ENCODE data around the gene LNX1.
"Not testable (repeated sequence)": the region's sequence is repeated elsewhere in the genome, so short reads cannot be mapped to it uniquely, and the experiment has no call there.

Gene LNX1

GRCh38 chr4:53479736-53480525 lies 111.4 kb downstream of the LNX1 start:
- 88 to 96% methylated on average over 4 of the region's 5 CpGs for WGBS, 2 experiments
- H3K27ac ChIP-seq (ENCODE audit: insufficient read depth, low read depth, low read length, poor library complexity, severe bottlenecking), result no peak overlapping the region

GRCh38 chr4:53478671-53479456 lies 112.4 kb downstream of the LNX1 start:
- Histone ChIP-seq H3K27me3 (ENCODE audit: control insufficient read depth, insufficient read depth, low read length, poor library complexity, severe bottlenecking) (no peaks in the 10 kb centered on the region), H3K9me3 (ENCODE audit: control insufficient read depth, low read length) (no peaks in the 10 kb centered on the region), H3K27ac (ENCODE audit: insufficient read depth, low read depth, low read length, poor library complexity, severe bottlenecking) (no peak overlapping the region), H3K4me1 (ENCODE audit: control insufficient read depth, insufficient read depth, low read length) (peaks cover 7% of the 10 kb centered on the region), H3K36me3 (ENCODE audit: control insufficient read depth, insufficient read depth, low read length) (no peaks in the 10 kb centered on the region), H3K4me3 (ENCODE audit: insufficient read depth, low read depth, low read length) (no peak overlapping the region)
- 92 to 94% methylated on average over 3 of the region's 4 CpGs for WGBS, 2 experiments

More at GRCh38 chr4:53479736-53480525, 111.4 kb downstream of the LNX1 start:
- Histone ChIP-seq H3K4me1 (ENCODE audit: control insufficient read depth, insufficient read depth, low read length) (peaks cover 7% of the 10 kb centered on the region), H3K36me3 (ENCODE audit: control insufficient read depth, insufficient read depth, low read length) (no peaks in the 10 kb centered on the region), H3K27me3 (ENCODE audit: control insufficient read depth, insufficient read depth, low read length, poor library complexity, severe bottlenecking) (no peaks in the 10 kb centered on the region), H3K9me3 (ENCODE audit: control insufficient read depth, low read length) (no peaks in the 10 kb centered on the region), H3K4me3 (ENCODE audit: insufficient read depth, low read depth, low read length) (no peak overlapping the region)

GRCh38 chr4:53477636-53478035 lies 113.7 kb downstream of the LNX1 start:
- Histone ChIP-seq H3K27ac (ENCODE audit: insufficient read depth, low read depth, low read length, poor library complexity, severe bottlenecking) (no peak overlapping the region), H3K9me3 (ENCODE audit: control insufficient read depth, low read length) (no peaks in the 10 kb centered on the region), H3K27me3 (ENCODE audit: control insufficient read depth, insufficient read depth, low read length, poor library complexity, severe bottlenecking) (no peaks in the 10 kb centered on the region), H3K4me3 (ENCODE audit: insufficient read depth, low read depth, low read length) (no peak overlapping the region), H3K36me3 (ENCODE audit: control insufficient read depth, insufficient read depth, low read length) (no peaks in the 10 kb centered on the region), H3K4me1 (ENCODE audit: control insufficient read depth, insufficient read depth, low read length) (peaks cover 7% of the 10 kb centered on the region)
- WGBS, 2 experiments, result 68 to 69% methylated on average over 1 of the region's 1 CpG

GRCh38 chr4:53477038-53477565 lies 114.2 kb downstream of the LNX1 start:
- Histone ChIP-seq H3K9me3 (ENCODE audit: control insufficient read depth, low read length) (no peaks in the 10 kb centered on the region), H3K27ac (ENCODE audit: insufficient read depth, low read depth, low read length, poor library complexity, severe bottlenecking) (no peak overlapping the region), H3K36me3 (ENCODE audit: control insufficient read depth, insufficient read depth, low read length) (no peaks in the 10 kb centered on the region), H3K4me1 (ENCODE audit: control insufficient read depth, insufficient read depth, low read length) (peaks cover 7% of the 10 kb centered on the region), H3K27me3 (ENCODE audit: control insufficient read depth, insufficient read depth, low read length, poor library complexity, severe bottlenecking) (no peaks in the 10 kb centered on the region), H3K4me3 (ENCODE audit: insufficient read depth, low read depth, low read length) (no peak overlapping the region)
- WGBS, 2 experiments, result 46 to 48% methylated on average over 4 of the region's 5 CpGs

GRCh38 chr4:53476232-53477037 lies 114.9 kb downstream of the LNX1 start:
- no peaks in the 10 kb centered on the region for H3K36me3 ChIP-seq (ENCODE audit: control insufficient read depth, insufficient read depth, low read length)
- H3K27ac ChIP-seq (ENCODE audit: insufficient read depth, low read depth, low read length, poor library complexity, severe bottlenecking), result no peak overlapping the region
- 84 to 86% methylated on average over 10 of the region's 10 CpGs for WGBS, 2 experiments
- H3K9me3 ChIP-seq (ENCODE audit: control insufficient read depth, low read length), result no peaks in the 10 kb centered on the region
- H3K4me1 ChIP-seq (ENCODE audit: control insufficient read depth, insufficient read depth, low read length), result peaks cover 7% of the 10 kb centered on the region
- H3K27me3 ChIP-seq (ENCODE audit: control insufficient read depth, insufficient read depth, low read length, poor library complexity, severe bottlenecking), result no peaks in the 10 kb centered on the region
- H3K4me3 ChIP-seq (ENCODE audit: insufficient read depth, low read depth, low read length), result no peak overlapping the region

GRCh38 chr4:53466576-53466975 lies 124.7 kb downstream of the LNX1 start:
- not testable (repeated sequence) for H3K4me1 ChIP-seq (ENCODE audit: control insufficient read depth, insufficient read depth, low read length); H3K4me3 ChIP-seq (ENCODE audit: insufficient read depth, low read depth, low read length); H3K27ac ChIP-seq (ENCODE audit: insufficient read depth, low read depth, low read length, poor library complexity, severe bottlenecking); H3K9me3 ChIP-seq (ENCODE audit: control insufficient read depth, low read length); H3K27me3 ChIP-seq (ENCODE audit: control insufficient read depth, insufficient read depth, low read length, poor library complexity, severe bottlenecking); H3K36me3 ChIP-seq (ENCODE audit: control insufficient read depth, insufficient read depth, low read length)
- WGBS, 2 experiments, result 95% methylated on average over 6 of the region's 6 CpGs

- Histone ChIP-seq H3K4me3 (ENCODE audit: insufficient read depth, low read depth, low read length) (no peak overlapping the region), H3K27me3 (ENCODE audit: control insufficient read depth, insufficient read depth, low read length, poor library complexity, severe bottlenecking) (no peaks in the 10 kb centered on the region), H3K9me3 (ENCODE audit: control insufficient read depth, low read length) (no peaks in the 10 kb centered on the region), H3K4me1 (ENCODE audit: control insufficient read depth, insufficient read depth, low read length) (no peaks in the 10 kb centered on the region), H3K27ac (ENCODE audit: insufficient read depth, low read depth, low read length, poor library complexity, severe bottlenecking) (no peak overlapping the region), H3K36me3 (ENCODE audit: control insufficient read depth, insufficient read depth, low read length) (no peaks in the 10 kb centered on the region)
Measured at GRCh38 chr4:53465891-53466290, 125.4 kb downstream of the LNX1 start.

- WGBS, 2 experiments, result 94 to 97% methylated on average over 1 of the region's 2 CpGs
Measured at GRCh38 chr4:53465281-53465680, 126.0 kb downstream of the LNX1 start.

GRCh38 chr4:53463340-53463739 lies 127.9 kb downstream of the LNX1 start:
- Histone ChIP-seq H3K36me3 (ENCODE audit: control insufficient read depth, insufficient read depth, low read length) (peaks cover 5% of the 10 kb centered on the region), H3K27me3 (ENCODE audit: control insufficient read depth, insufficient read depth, low read length, poor library complexity, severe bottlenecking) (no peaks in the 10 kb centered on the region), H3K4me3 (ENCODE audit: insufficient read depth, low read depth, low read length) (no peak overlapping the region), H3K9me3 (ENCODE audit: control insufficient read depth, low read length) (no peaks in the 10 kb centered on the region), H3K4me1 (ENCODE audit: control insufficient read depth, insufficient read depth, low read length) (no peaks in the 10 kb centered on the region), H3K27ac (ENCODE audit: insufficient read depth, low read depth, low read length, poor library complexity, severe bottlenecking) (no peak overlapping the region)
- 97% methylated on average over 5 of the region's 5 CpGs for WGBS, 2 experiments

More at GRCh38 chr4:53465281-53465680, 126.0 kb downstream of the LNX1 start:
- no peaks in the 10 kb centered on the region for H3K4me1 ChIP-seq (ENCODE audit: control insufficient read depth, insufficient read depth, low read length)
- no peak overlapping the region for H3K27ac ChIP-seq (ENCODE audit: insufficient read depth, low read depth, low read length, poor library complexity, severe bottlenecking)
- H3K4me3 ChIP-seq (ENCODE audit: insufficient read depth, low read depth, low read length), result no peak overlapping the region
- no peaks in the 10 kb centered on the region for H3K27me3 ChIP-seq (ENCODE audit: control insufficient read depth, insufficient read depth, low read length, poor library complexity, severe bottlenecking)
- H3K9me3 ChIP-seq (ENCODE audit: control insufficient read depth, low read length), result no peaks in the 10 kb centered on the region
- H3K36me3 ChIP-seq (ENCODE audit: control insufficient read depth, insufficient read depth, low read length), result no peaks in the 10 kb centered on the region
